A673 (cell line): ENCODE measurements around the gene TIAL1. TPM values are rescaled to one million over a fixed set of nuclear protein-coding genes. Genes with fewer than 3 reads are reported as not detected.

Experiments used
- BruUV-seq: library from RNA; stranded (reverse); fragments of 400-500 nt; replicated peaks from 2 replicates; lab custom pipeline; 2021; lab: Mats Ljungman, UMichigan
- CTCF ChIA-PET: fragments of 300-600 bp; sonication (Branson Sonifier 250); formaldehyde crosslinking; loops from one replicate; lab custom pipeline; 2022; ENCODE audit warnings: antibody characterized with exemption; lab: Charles Lee
- POLR2A ChIA-PET: fragments of 300-600 bp; sonication (Branson Sonifier 250); formaldehyde crosslinking; loops from one replicate; lab custom pipeline; 2022; ENCODE audit warnings: antibody characterized with exemption; ENCODE audit not compliant: low non-redundant PET; lab: Charles Lee
- DNase-seq: peaks from one replicate; pipeline ENCODE4 v3.0.0-alpha.2; 2015; ENCODE audit warnings: low spot score
- H3K27ac ChIP-seq: fragments of 200-600 bp; sonication (generic); 2 replicates; pipeline ENCODE4 v1.5.1; 2016; ENCODE audit warnings: mixed run types, low read depth, mild to moderate bottlenecking, mixed read lengths, antibody characterized with exemption, low read length; ENCODE audit not compliant: poor library complexity, severe bottlenecking
- H3K27me3 ChIP-seq: fragments of 200-600 bp; sonication (generic); replicated peaks from 2 replicates; pipeline ENCODE4 v1.6.1; 2017; ENCODE audit warnings: mixed run types, low read depth, mild to moderate bottlenecking, mixed read lengths, antibody characterized with exemption, low read length; ENCODE audit not compliant: insufficient read depth, poor library complexity
- H3K36me3 ChIP-seq: fragments of 200-600 bp; sonication (generic); 2 replicates; pipeline ENCODE4 v1.6.1; 2016; ENCODE audit warnings: mixed run types, mild to moderate bottlenecking, mixed read lengths, antibody characterized with exemption, low read length; ENCODE audit not compliant: insufficient read depth, poor library complexity, severe bottlenecking
- H3K4me1 ChIP-seq: fragments of 200-600 bp; sonication (generic); 2 replicates; pipeline ENCODE4 v1.6.1; 2017; ENCODE audit warnings: mixed run types, mild to moderate bottlenecking, mixed read lengths, antibody characterized with exemption, low read length; ENCODE audit not compliant: insufficient read depth, poor library complexity, severe bottlenecking
- H3K4me3 ChIP-seq: fragments of 200-600 bp; sonication (generic); 2 replicates; pipeline ENCODE4 v1.5.1; 2016; ENCODE audit warnings: low read depth, mixed run types, mild to moderate bottlenecking, mixed read lengths, low read length; ENCODE audit not compliant: poor library complexity, severe bottlenecking
- H3K9me3 ChIP-seq: fragments of 200-600 bp; sonication (generic); 2 replicates; pipeline ENCODE4 v1.6.1; 2016; ENCODE audit warnings: mixed run types, low read depth, mild to moderate bottlenecking, mixed read lengths, antibody characterized with exemption, low read length; ENCODE audit not compliant: poor library complexity, severe bottlenecking
- CTCF ChIP-seq: fragments of 300-800, 200-600 bp; sonication (generic); conservative IDR thresholded peaks from 2 replicates; pipeline ENCODE4 v1.5.1; 2017; ENCODE audit warnings: low read depth, mild to moderate bottlenecking, antibody characterized with exemption, low read length, moderate library complexity, mixed read lengths
- EZH2 ChIP-seq: fragments of 200-600 bp; sonication (generic); IDR thresholded peaks from 2 replicates; pipeline ENCODE4 v1.6.1; 2017; ENCODE audit warnings: borderline replicate concordance, low read depth, mild to moderate bottlenecking, mixed read lengths, antibody characterized with exemption, low read length; ENCODE audit not compliant: poor library complexity, severe bottlenecking
- intact Hi-C: fragments of 100-400 bp; cut with micrococcal nuclease; formaldehyde crosslinking; loops from one replicate; pipeline ENCODE4 v1.10.0; 2022; ENCODE audit not compliant: unreplicated experiment
- total RNA-seq: library from RNA; stranded (reverse); gene quantifications from 2 replicates; pipeline ENCODE4 v1.2.3, GENCODE V29; 2021

Gene TIAL1
- total RNA-seq, 1 experiment from 2014 or later, result 199 TPM

DNA sequence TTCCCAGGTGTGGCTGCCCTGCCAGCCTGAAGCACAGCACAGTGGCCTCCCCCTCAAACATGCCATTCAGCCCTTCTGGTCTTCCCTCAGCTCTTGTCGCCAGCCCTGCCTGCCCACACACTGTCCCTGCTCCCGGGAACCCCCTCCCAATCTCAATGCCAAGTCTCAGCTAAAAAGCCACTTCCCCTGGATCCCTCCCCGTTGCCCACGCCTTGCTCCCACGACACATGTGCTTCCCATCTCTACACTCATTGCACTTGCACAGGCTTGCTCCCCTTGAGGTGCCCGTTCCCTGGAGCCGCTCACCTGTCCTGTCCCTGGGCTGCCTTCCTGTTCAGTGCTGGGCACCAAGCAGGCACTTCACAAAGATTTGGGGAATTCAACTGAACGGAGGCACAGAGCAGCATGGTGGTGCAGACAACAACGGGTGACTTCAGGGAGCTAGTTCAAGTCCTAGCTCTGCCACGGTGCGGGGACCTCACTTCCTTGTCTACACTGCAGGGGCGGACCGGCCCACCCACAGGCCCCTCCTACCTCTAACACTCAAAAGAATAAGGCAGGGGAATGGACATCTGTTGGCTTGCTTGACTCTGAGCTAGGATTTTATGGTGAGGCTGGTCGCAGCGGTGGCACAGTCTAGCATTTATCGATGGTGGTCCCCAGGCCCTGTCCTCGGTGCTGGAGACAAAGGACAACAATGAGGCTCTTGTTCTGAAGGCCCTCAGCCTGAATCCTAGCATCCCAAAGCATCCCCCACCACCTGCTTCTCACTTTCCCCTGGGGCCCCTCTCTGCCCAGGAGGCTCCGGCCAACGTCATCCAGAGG is 72.7 kb downstream of the TIAL1 start:
- no peak overlapping the region for H3K4me3 ChIP-seq
- intact Hi-C loops, result no loop called here
- H3K27ac ChIP-seq, result no peak overlapping the region
- H3K9me3 ChIP-seq, result no peaks in the 10 kb centered on the region
- TF ChIP-seq CTCF (no peak), EZH2 (no peak)
- no peaks in the 10 kb centered on the region for H3K36me3 ChIP-seq
- no peaks in the 10 kb centered on the region for H3K4me1 ChIP-seq
- H3K27me3 ChIP-seq, result no peaks in the 10 kb centered on the region
- POLR2A ChIA-PET, result interaction anchor here (0.7 kb wide), 1 partner anchor 11 kb away, joined by 3 read pairs; no protein-coding TSS in a partner anchor
- no peak for DNase-seq
- CTCF ChIA-PET, result no interaction called here
- BruUV-seq, result no TSS peak

Other genes starting within 250 kb of the TIAL1 start
- 16.6 and 18.4 TPM in 2 replicates for gene RGS10, start 54.2 kb downstream of the TIAL1 start, total RNA-seq
- 56.5 and 57.6 TPM in 2 replicates for gene BAG3, start 54.4 kb upstream of the TIAL1 start, total RNA-seq
- gene INPP5F, start 129.1 kb upstream of the TIAL1 start, total RNA-seq, result 20.0 and 22.0 TPM in 2 replicates